Suprapubic skin (tissue), 4 donors: Measurements from ENCODE around the gene CDO1.

Experiments used
- EP300 ChIP-seq: sonication (generic); formaldehyde crosslinking; IDR thresholded peaks from one replicate; pipeline ENCODE4 v1.6.1; 2017; ENCODE audit warnings: antibody characterized with exemption
- POLR2A ChIP-seq, 2 donors: fragments of 450-650 bp; IDR thresholded peaks; one replicate each; pipeline ENCODE4 v1.6.1; 2017; ENCODE audit warnings: antibody characterized with exemption in 2 of 2, mild to moderate bottlenecking in 2 of 2, moderate library complexity in 2 of 2
- POLR2AphosphoS5 ChIP-seq, 3 donors: sonication (generic); formaldehyde crosslinking; IDR thresholded peaks; one replicate each; pipeline ENCODE4 v1.6.1; 2017; ENCODE audit warnings: antibody characterized with exemption in 3 of 3
- TF ChIP-seq, protein P1 (sequence below), 2 donors: fragments of 200-600 bp in 1 of 2; fragments of 450-650 bp in 1 of 2; sonication (generic) in 1 of 2; IDR thresholded peaks; one replicate each; pipeline ENCODE4 v1.5.1; 2016 to 2019; ENCODE audit warnings: antibody characterized with exemption in 2 of 2, mild to moderate bottlenecking in 1 of 2, moderate library complexity in 1 of 2

DNA sequence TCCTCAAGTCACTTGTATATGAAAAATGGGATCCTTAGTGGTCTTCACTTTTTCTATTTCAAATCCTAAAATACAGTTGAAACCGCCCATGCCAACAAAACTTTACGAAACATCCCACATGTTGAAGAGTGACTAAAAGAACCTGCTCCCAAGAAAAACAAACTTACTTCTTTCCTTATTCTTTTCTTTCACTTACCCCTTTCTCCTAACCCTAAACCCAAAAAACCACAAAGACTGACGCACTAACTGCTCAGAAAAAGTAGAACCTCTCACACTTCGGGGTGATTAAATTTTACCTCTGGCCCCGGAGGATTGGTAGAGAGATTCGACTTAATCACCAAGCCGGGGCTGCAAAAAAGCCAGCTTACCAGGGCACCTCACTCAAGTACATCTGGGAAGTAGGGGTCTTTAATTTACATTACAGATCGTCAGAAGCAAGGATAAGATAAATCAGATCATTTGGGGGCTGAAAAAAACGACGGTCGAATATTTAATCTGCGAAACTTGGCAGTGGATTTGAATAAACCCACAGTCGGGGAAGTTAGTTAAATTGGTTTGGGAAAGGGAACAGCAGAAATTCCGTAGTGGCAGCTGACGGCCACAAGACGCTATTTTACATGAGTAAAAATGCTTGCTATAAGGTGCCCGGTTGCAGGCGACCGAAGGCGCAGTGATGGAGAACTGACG, 1.3 kb downstream of the CDO1 start:
- TF ChIP-seq, protein P1, sequence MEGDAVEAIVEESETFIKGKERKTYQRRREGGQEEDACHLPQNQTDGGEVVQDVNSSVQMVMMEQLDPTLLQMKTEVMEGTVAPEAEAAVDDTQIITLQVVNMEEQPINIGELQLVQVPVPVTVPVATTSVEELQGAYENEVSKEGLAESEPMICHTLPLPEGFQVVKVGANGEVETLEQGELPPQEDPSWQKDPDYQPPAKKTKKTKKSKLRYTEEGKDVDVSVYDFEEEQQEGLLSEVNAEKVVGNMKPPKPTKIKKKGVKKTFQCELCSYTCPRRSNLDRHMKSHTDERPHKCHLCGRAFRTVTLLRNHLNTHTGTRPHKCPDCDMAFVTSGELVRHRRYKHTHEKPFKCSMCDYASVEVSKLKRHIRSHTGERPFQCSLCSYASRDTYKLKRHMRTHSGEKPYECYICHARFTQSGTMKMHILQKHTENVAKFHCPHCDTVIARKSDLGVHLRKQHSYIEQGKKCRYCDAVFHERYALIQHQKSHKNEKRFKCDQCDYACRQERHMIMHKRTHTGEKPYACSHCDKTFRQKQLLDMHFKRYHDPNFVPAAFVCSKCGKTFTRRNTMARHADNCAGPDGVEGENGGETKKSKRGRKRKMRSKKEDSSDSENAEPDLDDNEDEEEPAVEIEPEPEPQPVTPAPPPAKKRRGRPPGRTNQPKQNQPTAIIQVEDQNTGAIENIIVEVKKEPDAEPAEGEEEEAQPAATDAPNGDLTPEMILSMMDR (IDR thresholded peaks at IDR 0.05), result no peak
- no peak for TF ChIP-seq POLR2AphosphoS5 (IDR thresholded peaks at IDR 0.05)
- no peak for TF ChIP-seq POLR2A (IDR thresholded peaks at IDR 0.05)
- no peak for TF ChIP-seq EP300
